GM12878 (cell line): ENCODE measurements around the gene MLEC. TPM values are rescaled to one million over a fixed set of nuclear protein-coding genes. Genes with fewer than 3 reads are reported as not detected.

Experiments used
- ATAC-seq: fragments of 200-7000 bp; cut with Tn5 transposase; 3 replicates; pipeline ENCODE4 v1.9.1; 2020; ENCODE audit warnings: mild to moderate bottlenecking, moderate library complexity
- BruUV-seq: library from RNA; stranded (reverse); fragments of 400-500 nt; replicated peaks from 2 replicates; lab custom pipeline; 2021; lab: Mats Ljungman, UMichigan
- CTCF ChIA-PET: fragments of 300-600 bp; sonication (Branson Sonifier 250); formaldehyde crosslinking; extraction: SDS; loops from one replicate; lab custom pipeline; 2021; ENCODE audit warnings: inconsistent platforms; lab: Yijun Ruan, JAX
- POLR2A ChIA-PET: fragments of 350-600 bp; formaldehyde crosslinking; extraction: SDS; loops from one replicate; lab custom pipeline; 2021; ENCODE audit warnings: inconsistent platforms; lab: Charles Lee
- RAD21 ChIA-PET: fragments of 300-600 bp; sonication (Branson Sonifier 250); formaldehyde crosslinking; loops from one replicate; lab custom pipeline; 2023; ENCODE audit warnings: antibody characterized with exemption; ENCODE audit not compliant: unreplicated experiment; lab: Charles Lee
- SMC1A ChIA-PET: fragments of 300-600 bp; sonication (Branson Sonifier 250); formaldehyde crosslinking; loops from one replicate; lab custom pipeline; 2023; ENCODE audit not compliant: unreplicated experiment, uncharacterized antibody; lab: Charles Lee
- DNase-seq: peaks from one replicate; pipeline ENCODE4 v3.0.0-alpha.2; 2011; ENCODE audit warnings: low read depth, low spot score
- FAIRE-seq: peaks from 3 replicates; lab custom pipeline; 2011; peaks lifted over from hg19 to GRCh38; lab: Jason Lieb, UNC
- H2AFZ ChIP-seq: 2 replicates; pipeline ENCODE4 v1.6.0; 2011; ENCODE audit warnings: low read depth, low read length, control low read depth; ENCODE audit not compliant: control insufficient read depth
- H3K27ac ChIP-seq: 2 replicates; pipeline ENCODE4 v1.5.1; 2011; ENCODE audit warnings: control low read depth; ENCODE audit not compliant: control insufficient read depth, insufficient read depth
- H3K27me3 ChIP-seq, 2 experiments: replicated peaks in 1 of 2; 2 replicates each; pipeline versions ENCODE4 v1.6.0 to v1.6.1; 2011; ENCODE audit warnings: low read length in 1 of 2; ENCODE audit not compliant: control insufficient read depth in 2 of 2, insufficient read depth in 2 of 2
- H3K36me3 ChIP-seq, 2 experiments: 2 replicates each; pipeline ENCODE4 v1.5.1; 2011; ENCODE audit warnings: low read length in 1 of 2; ENCODE audit not compliant: control insufficient read depth in 2 of 2, insufficient read depth in 2 of 2
- H3K4me1 ChIP-seq: 2 replicates; pipeline ENCODE4 v1.6.1; 2011; ENCODE audit warnings: mild to moderate bottlenecking, low read length, moderate library complexity, mixed read lengths; ENCODE audit not compliant: control insufficient read depth, insufficient read depth
- H3K4me2 ChIP-seq: 2 replicates; pipeline ENCODE4 v1.6.0; 2011; ENCODE audit warnings: control low read depth; ENCODE audit not compliant: control insufficient read depth, insufficient read depth
- H3K4me3 ChIP-seq: fragments of 200-600 bp; sonication (generic); 2 replicates; pipeline ENCODE4 v1.5.1; 2016
- H3K79me2 ChIP-seq: 2 replicates; pipeline ENCODE4 v1.6.0; 2011; ENCODE audit warnings: low read length; ENCODE audit not compliant: control insufficient read depth, insufficient read depth
- H3K9ac ChIP-seq: 2 replicates; pipeline ENCODE4 v1.8.0; 2011; ENCODE audit warnings: low read length, control low read depth, mixed read lengths; ENCODE audit not compliant: control insufficient read depth, insufficient read depth
- H3K9me3 ChIP-seq: replicated peaks from 3 replicates; pipeline ENCODE4 v1.5.1; 2011; ENCODE audit warnings: mild to moderate bottlenecking, low read length; ENCODE audit not compliant: control insufficient read depth, insufficient read depth
- H4K20me1 ChIP-seq: 2 replicates; pipeline ENCODE4 v1.6.0; 2011; ENCODE audit not compliant: control insufficient read depth, insufficient read depth
- CEBPB ChIP-seq, 2 experiments: fragments of 150-350 bp in 1 of 2; IDR thresholded peaks; 2 replicates each; pipeline ENCODE4 v1.6.1; 2012 to 2014; ENCODE audit warnings: low read depth in 2 of 2, low read length in 2 of 2, borderline replicate concordance in 1 of 2, inconsistent platforms in 1 of 2
- ESRRA ChIP-seq: IDR thresholded peaks from 2 replicates; pipeline ENCODE4 v1.6.1; 2012; ENCODE audit warnings: mild to moderate bottlenecking, low read length, improper control_type of control experiment
- JUND ChIP-seq: IDR thresholded peaks from 2 replicates; pipeline ENCODE4 v1.6.1; 2012; ENCODE audit warnings: low read depth, mild to moderate bottlenecking, low read length, improper control_type of control experiment, moderate library complexity
- RAD21 ChIP-seq: IDR thresholded peaks from 2 replicates; pipeline ENCODE4 v1.6.1; 2011; ENCODE audit warnings: mild to moderate bottlenecking, low read depth, low read length, moderate library complexity; ENCODE audit not compliant: insufficient read depth
- STAT3 ChIP-seq: IDR thresholded peaks from 2 replicates; pipeline ENCODE4 v1.6.1; 2011; ENCODE audit warnings: low read depth, low read length, improper control_type of control experiment
- SUPT20H ChIP-seq: IDR thresholded peaks from 2 replicates; pipeline ENCODE4 v1.6.1; 2011; ENCODE audit warnings: low read depth, mild to moderate bottlenecking, low read length, moderate library complexity, borderline replicate concordance; ENCODE audit not compliant: control insufficient read depth
- TBL1XR1 ChIP-seq: IDR thresholded peaks from 2 replicates; pipeline ENCODE4 v1.6.1; 2012; ENCODE audit warnings: low read depth, low read length, improper control_type of control experiment
- ZBTB40 ChIP-seq: fragments of 450-650 bp; IDR thresholded peaks from 2 replicates; pipeline ENCODE4 v1.6.1; 2016; ENCODE audit warnings: mild to moderate bottlenecking, moderate library complexity, borderline replicate concordance
- WGBS: methylation state at CpG from one replicate; pipeline ENCODE4 v1.1.6; 2016; ENCODE audit warnings: low lambda C conversion rate; ENCODE audit not compliant: insufficient replicate concordance, insufficient coverage; ENCODE audit errors: missing lambda C conversion rate; 5-methylcytosine and 5-hydroxymethylcytosine counted together
- in situ Hi-C: fragments of 300-500 bp; cut with MboI; formaldehyde crosslinking; loops from 9 replicates; pipeline ENCODE4 v1.14.3; 2018; ENCODE audit warnings: mixed read lengths
- intact Hi-C: fragments of 100-400 bp; cut with micrococcal nuclease; formaldehyde crosslinking; loops from one replicate; pipeline ENCODE4 v1.14.2; 2022; ENCODE audit not compliant: unreplicated experiment
- polyA plus RNA-seq, 11 experiments: library from polyadenylated mRNA; depleted of rRNA in 4 of 11; unstranded in 6 of 11; stranded (reverse) in 5 of 11; fragments of >200 nt; fragmentation: Nextera tagmentation in 4 of 11; fragmentation: Illumina TruSeq in 1 of 11; extraction: Ambion mirVana in 4 of 11; extraction: Trizol in 1 of 11; gene quantifications; 1 replicate in 1 of 11; 2 replicates in 10 of 11; pipeline versions ENCODE4 v1.2.1 to v1.2.3, GENCODE V29; 2011 to 2016; ENCODE audit warnings: inconsistent platforms in 2 of 11, missing spikeins in 2 of 11, low read depth in 1 of 11
- total RNA-seq, 4 experiments: library from RNA; depleted of rRNA in 3 of 4; stranded (reverse); fragments of >200 nt in 3 of 4; fragmentation: Illumina TruSeq in 1 of 4; extraction: Trizol in 1 of 4; gene quantifications; 2 replicates each; pipeline versions ENCODE4 v1.2.1 to v1.2.3, GENCODE V29; 2013 to 2021
- TF ChIP-seq, protein P1 (sequence below): fragments of 450-650 bp; IDR thresholded peaks from 2 replicates; pipeline ENCODE4 v1.6.1; 2014; ENCODE audit warnings: mild to moderate bottlenecking
- TF ChIP-seq, protein P2 (sequence below): fragments of 450-650 bp; IDR thresholded peaks from 2 replicates; pipeline ENCODE4 v1.6.1; 2016; ENCODE audit warnings: mild to moderate bottlenecking
- TF ChIP-seq, protein P3 (sequence below): fragments of 450-650 bp; formaldehyde crosslinking; IDR thresholded peaks from 2 replicates; pipeline ENCODE4 v1.4.0; 2022; ENCODE audit warnings: mild to moderate bottlenecking, moderate library complexity
- TF ChIP-seq, protein P4 (sequence below): IDR thresholded peaks from 2 replicates; pipeline ENCODE4 v1.6.1; 2012; ENCODE audit warnings: low read depth, low read length, improper control_type of control experiment

The MLEC gene
- total and polyA plus RNA-seq, 10 of the 15 experiments (the other 5 are each of a cell fraction or from before 2014, with no cell fraction given), result 26.7 to 172 (median 103) TPM

- CTCF ChIA-PET, result interaction anchor here (1.0 to 1.9 kb wide), 2 partner anchors 71 to 90 kb away, joined by 3 to 5 read pairs; no protein-coding TSS in a partner anchor
- TF ChIP-seq RAD21 (no peak), TBL1XR1 (no peak), ZBTB40 (no peak), SUPT20H (no peak), STAT3 (no peak), CEBPB (IDR thresholded peaks at IDR 0.05; ENCODE audit: borderline replicate concordance in 1 of 2, low read depth in 2 of 2, low read length in 2 of 2) (no peak), JUND (no peak), ESRRA (no peak)
- TF ChIP-seq, protein P1, sequence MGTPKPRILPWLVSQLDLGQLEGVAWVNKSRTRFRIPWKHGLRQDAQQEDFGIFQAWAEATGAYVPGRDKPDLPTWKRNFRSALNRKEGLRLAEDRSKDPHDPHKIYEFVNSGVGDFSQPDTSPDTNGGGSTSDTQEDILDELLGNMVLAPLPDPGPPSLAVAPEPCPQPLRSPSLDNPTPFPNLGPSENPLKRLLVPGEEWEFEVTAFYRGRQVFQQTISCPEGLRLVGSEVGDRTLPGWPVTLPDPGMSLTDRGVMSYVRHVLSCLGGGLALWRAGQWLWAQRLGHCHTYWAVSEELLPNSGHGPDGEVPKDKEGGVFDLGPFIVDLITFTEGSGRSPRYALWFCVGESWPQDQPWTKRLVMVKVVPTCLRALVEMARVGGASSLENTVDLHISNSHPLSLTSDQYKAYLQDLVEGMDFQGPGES, result no peak
- TF ChIP-seq, protein P2, sequence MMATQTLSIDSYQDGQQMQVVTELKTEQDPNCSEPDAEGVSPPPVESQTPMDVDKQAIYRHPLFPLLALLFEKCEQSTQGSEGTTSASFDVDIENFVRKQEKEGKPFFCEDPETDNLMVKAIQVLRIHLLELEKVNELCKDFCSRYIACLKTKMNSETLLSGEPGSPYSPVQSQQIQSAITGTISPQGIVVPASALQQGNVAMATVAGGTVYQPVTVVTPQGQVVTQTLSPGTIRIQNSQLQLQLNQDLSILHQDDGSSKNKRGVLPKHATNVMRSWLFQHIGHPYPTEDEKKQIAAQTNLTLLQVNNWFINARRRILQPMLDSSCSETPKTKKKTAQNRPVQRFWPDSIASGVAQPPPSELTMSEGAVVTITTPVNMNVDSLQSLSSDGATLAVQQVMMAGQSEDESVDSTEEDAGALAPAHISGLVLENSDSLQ, result no peak
- TF ChIP-seq, protein P3, sequence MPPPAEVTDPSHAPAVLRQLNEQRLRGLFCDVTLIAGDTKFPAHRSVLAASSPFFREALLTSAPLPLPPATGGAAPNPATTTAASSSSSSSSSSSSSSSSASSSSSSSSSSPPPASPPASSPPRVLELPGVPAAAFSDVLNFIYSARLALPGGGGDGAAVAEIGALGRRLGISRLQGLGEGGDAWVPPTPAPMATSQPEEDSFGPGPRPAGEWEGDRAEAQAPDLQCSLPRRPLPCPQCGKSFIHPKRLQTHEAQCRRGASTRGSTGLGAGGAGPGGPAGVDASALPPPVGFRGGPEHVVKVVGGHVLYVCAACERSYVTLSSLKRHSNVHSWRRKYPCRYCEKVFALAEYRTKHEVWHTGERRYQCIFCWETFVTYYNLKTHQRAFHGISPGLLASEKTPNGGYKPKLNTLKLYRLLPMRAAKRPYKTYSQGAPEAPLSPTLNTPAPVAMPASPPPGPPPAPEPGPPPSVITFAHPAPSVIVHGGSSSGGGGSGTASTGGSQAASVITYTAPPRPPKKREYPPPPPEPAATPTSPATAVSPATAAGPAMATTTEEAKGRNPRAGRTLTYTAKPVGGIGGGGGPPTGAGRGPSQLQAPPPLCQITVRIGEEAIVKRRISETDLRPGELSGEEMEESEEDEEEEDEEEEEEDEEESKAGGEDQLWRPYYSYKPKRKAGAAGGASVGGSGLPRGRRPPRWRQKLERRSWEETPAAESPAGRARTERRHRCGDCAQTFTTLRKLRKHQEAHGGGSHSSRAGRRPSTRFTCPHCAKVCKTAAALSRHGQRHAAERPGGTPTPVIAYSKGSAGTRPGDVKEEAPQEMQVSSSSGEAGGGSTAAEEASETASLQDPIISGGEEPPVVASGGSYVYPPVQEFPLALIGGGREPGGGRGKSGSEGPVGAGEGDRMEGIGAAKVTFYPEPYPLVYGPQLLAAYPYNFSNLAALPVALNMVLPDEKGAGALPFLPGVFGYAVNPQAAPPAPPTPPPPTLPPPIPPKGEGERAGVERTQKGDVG (CRISPR knock-in tag), result no peak
- TF ChIP-seq, protein P4, sequence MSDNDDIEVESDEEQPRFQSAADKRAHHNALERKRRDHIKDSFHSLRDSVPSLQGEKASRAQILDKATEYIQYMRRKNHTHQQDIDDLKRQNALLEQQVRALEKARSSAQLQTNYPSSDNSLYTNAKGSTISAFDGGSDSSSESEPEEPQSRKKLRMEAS, result no peak
Observed at GRCh38 chr12:120718055-120718454, 31.1 kb downstream of the MLEC start.

More at GRCh38 chr12:120718055-120718454, 31.1 kb downstream of the MLEC start:
- Histone ChIP-seq H3K4me3 (no peak overlapping the region), H3K27me3 (no peaks in the 10 kb centered on the region), H2AFZ (no peak overlapping the region), H3K9ac (no peak overlapping the region), H3K9me3 (no peaks in the 10 kb centered on the region), H3K36me3 (peaks cover 8 to 37% of the 10 kb centered on the region in 2 experiments), H3K79me2 (no peaks in the 10 kb centered on the region), H3K27ac (no peak overlapping the region), H3K4me2 (no peak overlapping the region), H3K4me1 (peaks cover 16% of the 10 kb centered on the region), H4K20me1 (no peaks in the 10 kb centered on the region)
- in situ Hi-C loops, result no loop called here
- intact Hi-C loops, result no loop called here
- FAIRE-seq (no peak), DNase-seq (no peak), ATAC-seq (no peak)
- ChIA-PET SMC1A (interaction anchor here (0.9 to 6.4 kb wide), 2 partner anchors 70 to 254 kb away, joined by 3 to 43 read pairs; no protein-coding TSS in a partner anchor), POLR2A (no interaction called here), RAD21 (interaction anchor here (1.9 kb wide), 1 partner anchor 254 kb away, joined by 4 read pairs; no protein-coding TSS in a partner anchor)
- no TSS peak for BruUV-seq
- WGBS, result 87% methylated on average over 9 of the region's 9 CpGs
